OCI-LY1 (cell line): Measurements from ENCODE around the gene GDI1.

Source experiments
- H2AFZ ChIP-seq: fragments of 200-600 bp; sonication (generic), shearing (Covaris generic); 2 replicates; pipeline ENCODE4 v1.6.0; 2014; ENCODE audit warnings: antibody characterized with exemption, mild to moderate bottlenecking, low read length
- H3F3A ChIP-seq: fragments of 200-600 bp; sonication (generic), shearing (Covaris generic); 2 replicates; pipeline ENCODE4 v1.6.0; 2014; ENCODE audit warnings: mild to moderate bottlenecking, antibody characterized with exemption, low read length, moderate library complexity; ENCODE audit not compliant: insufficient read depth
- H3K27ac ChIP-seq: fragments of 200-600 bp; sonication (generic); 2 replicates; pipeline ENCODE4 v1.5.1; 2014; ENCODE audit warnings: low read length, mixed run types, mild to moderate bottlenecking, low read depth; ENCODE audit not compliant: poor library complexity, severe bottlenecking
- H3K27me3 ChIP-seq: fragments of 200-600 bp; sonication (generic); 2 replicates; pipeline ENCODE4 v1.6.0; 2014; ENCODE audit warnings: antibody characterized with exemption, mild to moderate bottlenecking, low read length, moderate library complexity; ENCODE audit not compliant: insufficient read depth
- H3K36me3 ChIP-seq: fragments of 200-600 bp; sonication (generic); 2 replicates; pipeline ENCODE4 v1.6.1; 2014; ENCODE audit warnings: mild to moderate bottlenecking, antibody characterized with exemption, low read length, moderate library complexity, mixed read lengths; ENCODE audit not compliant: insufficient read depth
- H3K4me1 ChIP-seq: fragments of 200-600 bp; sonication (generic); 2 replicates; pipeline ENCODE4 v1.5.1; 2014; ENCODE audit warnings: mild to moderate bottlenecking, low read length, moderate library complexity; ENCODE audit not compliant: insufficient read depth, severe bottlenecking
- H3K4me2 ChIP-seq: fragments of 200-600 bp; sonication (generic), shearing (Covaris generic); 2 replicates; pipeline ENCODE4 v1.6.1; 2014; ENCODE audit warnings: low read length
- H3K4me3 ChIP-seq: fragments of 200-600 bp; sonication (generic); 2 replicates; pipeline ENCODE4 v1.5.1; 2014; ENCODE audit warnings: low read length, low read depth, mild to moderate bottlenecking, mixed read lengths; ENCODE audit not compliant: poor library complexity, severe bottlenecking
- H3K79me2 ChIP-seq: fragments of 200-600 bp; shearing (Covaris generic); 2 replicates; pipeline ENCODE4 v1.6.1; 2016; ENCODE audit warnings: mixed run types, low read length, mixed read lengths; ENCODE audit not compliant: insufficient read depth
- H3K9ac ChIP-seq: fragments of 200-600 bp; sonication (generic), shearing (Covaris generic); 2 replicates; pipeline ENCODE4 v1.6.1; 2014; ENCODE audit warnings: mild to moderate bottlenecking, low read length, mixed read lengths
- H3K9me2 ChIP-seq: fragments of 200-600 bp; sonication (generic), shearing (Covaris generic); 2 replicates; pipeline ENCODE4 v1.6.1; 2014; ENCODE audit warnings: low read depth, mild to moderate bottlenecking, low read length, mixed read lengths
- H3K9me3 ChIP-seq: fragments of 200-600 bp; shearing (Covaris generic); 2 replicates; pipeline ENCODE4 v1.6.1; 2014; ENCODE audit warnings: low read length, mixed read lengths
- H4K20me1 ChIP-seq: fragments of 200-600 bp; sonication (generic), shearing (Covaris generic); 2 replicates; pipeline ENCODE4 v1.6.0; 2016; ENCODE audit warnings: mild to moderate bottlenecking, low read length; ENCODE audit not compliant: insufficient read depth
- EZH2 ChIP-seq: fragments of 200-600 bp; sonication (generic), shearing (Covaris generic); IDR thresholded peaks from 2 replicates; pipeline ENCODE4 v1.8.0; 2017; ENCODE audit warnings: borderline replicate concordance, mixed run types, mild to moderate bottlenecking, antibody characterized with exemption, low read length, moderate library complexity, mixed read lengths
- TF ChIP-seq, protein P1 (sequence below): fragments of 200-600 bp; sonication (generic), shearing (Covaris generic); IDR thresholded peaks from 2 replicates; pipeline ENCODE4 v1.5.1; 2017; ENCODE audit warnings: mild to moderate bottlenecking, antibody characterized with exemption, low read length, moderate library complexity, mixed read lengths

GDI1 gene

DNA sequence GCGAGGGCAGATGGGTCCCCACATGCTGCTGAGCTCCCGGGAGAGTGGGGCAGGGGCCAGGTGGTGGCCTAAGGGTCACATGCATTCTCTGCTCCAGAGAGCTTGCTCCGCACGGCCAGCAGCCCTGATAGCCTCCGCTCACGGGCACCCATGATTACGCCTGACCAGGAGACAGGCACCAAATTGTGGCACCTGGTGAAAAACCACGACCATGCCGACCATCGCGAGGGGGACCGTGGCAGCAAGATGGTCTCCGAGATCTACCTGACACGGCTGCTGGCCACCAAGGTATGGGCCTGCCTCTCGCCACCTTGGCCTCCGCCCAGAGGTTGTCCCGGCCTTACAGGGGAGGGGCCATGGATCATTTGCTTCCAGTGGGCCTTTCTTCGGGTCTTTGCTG is 32.9 kb downstream of the GDI1 start:
- Histone ChIP-seq H3K9ac (no peak overlapping the region), H3F3A (no peaks in the 10 kb centered on the region), H3K4me3 (no peak overlapping the region), H2AFZ (no peak overlapping the region), H3K9me2 (no peaks in the 10 kb centered on the region), H3K9me3 (no peaks in the 10 kb centered on the region), H3K4me2 (no peak overlapping the region), H3K4me1 (no peaks in the 10 kb centered on the region), H4K20me1 (no peaks in the 10 kb centered on the region), H3K27me3 (no peaks in the 10 kb centered on the region), H3K36me3 (peaks cover 5% of the 10 kb centered on the region; the same call in 1 of the 2 replicates), H3K27ac (no peak overlapping the region), H3K79me2 (no peaks in the 10 kb centered on the region)
- TF ChIP-seq, protein P1, sequence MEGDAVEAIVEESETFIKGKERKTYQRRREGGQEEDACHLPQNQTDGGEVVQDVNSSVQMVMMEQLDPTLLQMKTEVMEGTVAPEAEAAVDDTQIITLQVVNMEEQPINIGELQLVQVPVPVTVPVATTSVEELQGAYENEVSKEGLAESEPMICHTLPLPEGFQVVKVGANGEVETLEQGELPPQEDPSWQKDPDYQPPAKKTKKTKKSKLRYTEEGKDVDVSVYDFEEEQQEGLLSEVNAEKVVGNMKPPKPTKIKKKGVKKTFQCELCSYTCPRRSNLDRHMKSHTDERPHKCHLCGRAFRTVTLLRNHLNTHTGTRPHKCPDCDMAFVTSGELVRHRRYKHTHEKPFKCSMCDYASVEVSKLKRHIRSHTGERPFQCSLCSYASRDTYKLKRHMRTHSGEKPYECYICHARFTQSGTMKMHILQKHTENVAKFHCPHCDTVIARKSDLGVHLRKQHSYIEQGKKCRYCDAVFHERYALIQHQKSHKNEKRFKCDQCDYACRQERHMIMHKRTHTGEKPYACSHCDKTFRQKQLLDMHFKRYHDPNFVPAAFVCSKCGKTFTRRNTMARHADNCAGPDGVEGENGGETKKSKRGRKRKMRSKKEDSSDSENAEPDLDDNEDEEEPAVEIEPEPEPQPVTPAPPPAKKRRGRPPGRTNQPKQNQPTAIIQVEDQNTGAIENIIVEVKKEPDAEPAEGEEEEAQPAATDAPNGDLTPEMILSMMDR = no peak
- no peak for TF ChIP-seq EZH2

DNA sequence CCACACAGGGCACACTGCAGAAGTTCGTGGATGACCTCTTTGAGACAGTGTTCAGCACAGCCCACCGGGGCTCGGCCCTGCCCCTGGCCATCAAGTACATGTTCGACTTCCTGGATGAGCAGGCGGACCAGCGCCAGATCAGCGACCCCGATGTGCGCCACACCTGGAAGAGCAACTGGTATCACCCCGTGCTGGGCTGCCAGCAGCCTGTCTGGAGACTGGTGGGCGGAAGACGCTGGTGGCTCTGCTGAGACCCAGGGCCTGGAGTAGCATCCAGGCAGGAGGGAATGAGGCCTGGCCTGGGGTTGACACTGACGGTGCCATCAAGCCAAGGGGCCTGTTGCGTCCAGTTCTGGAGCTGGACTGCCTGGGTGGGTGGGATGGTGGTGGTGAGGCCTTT is 33.5 kb downstream of the GDI1 start:
- Histone ChIP-seq H3K36me3 (peaks cover 5% of the 10 kb centered on the region; the same call in 1 of the 2 replicates), H3K27me3 (no peaks in the 10 kb centered on the region)
- TF ChIP-seq, protein P1 = no peak
- TF ChIP-seq EZH2 = no peak

DNA sequence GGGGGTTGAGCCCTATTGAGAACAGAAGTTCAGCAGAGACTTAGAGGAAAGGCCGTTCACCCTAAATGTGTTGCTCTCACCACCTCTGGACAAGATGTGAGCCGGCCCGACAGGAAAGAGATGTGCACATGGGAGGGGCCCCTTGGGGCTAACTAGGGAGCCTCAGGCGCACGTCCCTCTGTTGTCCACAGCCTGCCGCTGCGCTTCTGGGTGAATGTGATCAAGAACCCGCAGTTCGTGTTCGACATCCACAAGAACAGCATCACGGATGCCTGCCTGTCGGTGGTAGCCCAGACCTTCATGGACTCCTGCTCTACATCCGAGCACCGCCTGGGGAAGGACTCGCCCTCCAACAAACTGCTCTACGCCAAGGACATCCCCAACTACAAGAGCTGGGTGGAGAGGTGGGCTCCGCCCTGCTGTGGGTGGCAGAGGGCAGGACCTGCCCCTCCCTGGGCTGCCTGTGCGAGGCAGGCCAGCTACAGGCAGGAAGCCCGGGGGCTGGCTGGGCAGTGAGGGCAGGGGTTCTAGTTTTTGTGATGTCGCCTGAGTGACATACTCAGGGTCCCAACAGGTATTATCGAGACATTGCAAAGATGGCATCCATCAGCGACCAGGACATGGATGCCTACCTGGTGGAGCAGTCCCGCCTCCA is 34.1 kb downstream of the GDI1 start:
- Histone ChIP-seq H3K79me2 (no peaks in the 10 kb centered on the region), H3K9me3 (no peaks in the 10 kb centered on the region), H3K4me2 (no peak overlapping the region), H3K4me1 (no peaks in the 10 kb centered on the region), H3K4me3 (no peak overlapping the region), H3K27ac (no peak overlapping the region), H4K20me1 (no peaks in the 10 kb centered on the region), H2AFZ (no peak overlapping the region), H3K9ac (no peak overlapping the region), H3F3A (no peaks in the 10 kb centered on the region), H3K9me2 (no peaks in the 10 kb centered on the region), H3K36me3 (peaks cover 5% of the 10 kb centered on the region; the same call in 1 of the 2 replicates), H3K27me3 (no peaks in the 10 kb centered on the region)
- TF ChIP-seq, protein P1 = no peak
- no peak for TF ChIP-seq EZH2

More for the DNA sequence above, 33.5 kb downstream of the GDI1 start:
- Histone ChIP-seq H3K9ac (no peak overlapping the region), H3K27ac (no peak overlapping the region), H3K4me1 (no peaks in the 10 kb centered on the region), H3K9me3 (no peaks in the 10 kb centered on the region), H4K20me1 (no peaks in the 10 kb centered on the region), H3K4me3 (no peak overlapping the region), H3F3A (no peaks in the 10 kb centered on the region), H3K79me2 (no peaks in the 10 kb centered on the region), H3K4me2 (no peak overlapping the region), H2AFZ (no peak overlapping the region), H3K9me2 (no peaks in the 10 kb centered on the region)
